NCI-H2196 treated with DMSO at 0.1 percent for 48 hours (cell line): ENCODE results near the gene THYN1.

ENCODE experiments used
- DNase-seq: peaks from one replicate; lab custom pipeline; 2025; ENCODE audit not compliant: unreplicated experiment; lab: John Stamatoyannopoulos, UW

Gene THYN1

GRCh38 chr11:134252346-134253187 lies 585 bp downstream of the THYN1 start:
- no peak for DNase-seq

DNA sequence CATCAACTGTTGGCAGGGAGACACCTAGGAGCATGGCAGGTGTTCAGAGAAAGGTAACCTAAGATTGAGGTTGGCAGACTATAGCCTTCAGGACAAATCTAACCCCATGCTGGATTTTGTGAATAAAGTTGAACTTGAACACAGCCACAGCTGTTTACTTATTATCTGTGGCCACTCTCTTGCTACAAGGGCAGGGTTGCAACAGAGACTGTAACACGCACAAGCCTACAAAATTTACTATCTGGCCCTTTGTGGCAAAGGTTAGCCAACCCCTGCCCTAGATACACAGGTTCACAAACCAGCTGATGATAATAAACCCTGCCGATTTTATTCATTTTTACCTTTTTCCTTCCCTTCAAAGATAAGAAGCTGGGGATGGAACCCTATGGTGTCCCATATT lies 2.5 kb downstream of the THYN1 start:
- DNase-seq = no peak

GRCh38 chr11:134250246-134250645 lies 2.9 kb downstream of the THYN1 start:
- DNase-seq = no peak

- DNase-seq = no peak
Measured at GRCh38 chr11:134248910-134249480, 4.2 kb downstream of the THYN1 start.

- no peak for DNase-seq
Measured at GRCh38 chr11:134246678-134247077, 6.5 kb downstream of the THYN1 start.

DNA sequence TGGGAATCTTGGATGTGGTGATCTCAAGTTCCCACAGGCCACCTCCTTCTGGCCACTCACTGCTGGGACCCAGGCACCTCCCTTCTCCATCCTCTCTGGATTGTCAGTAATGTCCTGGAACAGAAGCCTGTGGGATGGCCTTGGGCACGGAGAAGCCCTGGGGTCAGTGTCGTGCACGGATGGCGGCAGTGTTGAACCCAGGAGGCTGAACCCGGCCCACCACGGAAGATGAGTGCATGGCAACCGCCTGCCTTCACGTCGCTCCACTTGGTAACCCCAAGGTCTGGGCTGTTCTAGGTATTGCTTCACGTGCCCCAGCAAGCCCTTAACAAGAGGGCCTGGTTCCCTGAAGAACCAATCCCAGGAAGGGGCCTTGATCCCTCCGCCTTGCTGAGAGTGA lies 7.1 kb downstream of the THYN1 start:
- DNase-seq = no peak

GRCh38 chr11:134245434-134245833 lies 7.7 kb downstream of the THYN1 start:
- no peak for DNase-seq

DNA sequence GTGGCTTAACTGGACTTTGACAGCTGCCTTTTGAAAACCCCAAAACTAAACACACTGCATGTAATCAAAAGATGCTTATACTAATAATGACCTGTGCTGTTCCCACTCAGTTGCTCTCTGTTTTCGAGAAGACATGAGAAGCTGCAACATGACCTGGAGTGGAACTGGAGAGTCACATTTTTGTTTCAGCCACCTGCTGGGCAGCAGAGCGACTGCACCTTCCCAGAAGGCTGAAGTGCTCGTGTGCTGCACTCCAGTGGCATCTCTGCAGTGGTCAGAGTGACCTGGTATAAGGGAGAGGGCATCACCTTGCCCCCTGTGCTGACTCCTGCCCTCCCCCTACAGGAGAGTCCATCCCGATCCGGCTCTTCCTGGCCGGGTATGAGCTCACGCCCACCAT lies 8.6 kb downstream of the THYN1 start:
- DNase-seq = no peak

GRCh38 chr11:134243913-134244312 lies 9.2 kb downstream of the THYN1 start:
- DNase-seq = no peak

DNA sequence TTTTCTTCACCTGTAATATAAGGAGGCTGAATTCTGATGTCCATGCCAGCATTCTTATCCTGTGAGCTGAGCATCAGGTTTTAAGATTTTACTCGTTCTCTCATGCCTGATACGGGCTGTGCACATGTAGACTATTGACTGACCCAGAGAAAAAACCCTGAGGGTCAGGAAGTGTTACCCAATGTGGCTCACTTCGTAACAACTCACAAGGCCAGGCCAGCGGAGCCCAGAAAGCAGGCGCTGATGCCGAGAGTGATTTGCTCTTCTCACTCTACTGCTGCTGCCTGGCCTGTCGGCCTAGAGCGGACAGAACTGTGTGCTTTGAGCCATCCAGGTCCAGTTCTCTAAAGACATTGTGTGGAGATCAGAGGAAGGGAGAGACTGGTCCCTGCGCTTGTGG lies 10.8 kb downstream of the THYN1 start:
- DNase-seq = no peak

GRCh38 chr11:134240592-134240991 lies 12.6 kb downstream of the THYN1 start:
- no peak for DNase-seq

DNA sequence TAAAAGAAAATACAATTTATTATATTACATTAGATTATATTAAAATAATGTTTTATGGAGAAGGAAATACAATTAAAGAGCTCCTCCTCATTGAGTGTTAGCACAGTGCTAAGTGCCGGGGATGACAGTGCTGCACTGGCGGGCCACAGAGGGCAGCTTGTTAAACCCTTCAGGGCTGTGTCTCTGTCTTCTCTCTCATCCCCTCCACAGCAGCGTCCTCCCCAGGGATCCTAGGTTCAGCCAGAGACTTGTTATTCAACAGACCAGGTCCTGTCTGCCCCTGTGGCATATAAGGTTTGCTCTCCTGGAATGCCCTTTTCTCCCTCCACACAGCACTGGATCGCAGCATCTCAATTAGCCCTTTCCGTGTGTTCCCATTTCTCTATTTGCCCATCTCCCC lies 14.2 kb downstream of the THYN1 start:
- no peak for DNase-seq

- no peak for DNase-seq
Measured at GRCh38 chr11:134237557-134237922, 15.6 kb downstream of the THYN1 start.

- DNase-seq = no peak
Measured at GRCh38 chr11:134236834-134237556, 16.2 kb downstream of the THYN1 start.

- DNase-seq = no peak
Measured at GRCh38 chr11:134235399-134235798, 17.8 kb downstream of the THYN1 start.

DNA sequence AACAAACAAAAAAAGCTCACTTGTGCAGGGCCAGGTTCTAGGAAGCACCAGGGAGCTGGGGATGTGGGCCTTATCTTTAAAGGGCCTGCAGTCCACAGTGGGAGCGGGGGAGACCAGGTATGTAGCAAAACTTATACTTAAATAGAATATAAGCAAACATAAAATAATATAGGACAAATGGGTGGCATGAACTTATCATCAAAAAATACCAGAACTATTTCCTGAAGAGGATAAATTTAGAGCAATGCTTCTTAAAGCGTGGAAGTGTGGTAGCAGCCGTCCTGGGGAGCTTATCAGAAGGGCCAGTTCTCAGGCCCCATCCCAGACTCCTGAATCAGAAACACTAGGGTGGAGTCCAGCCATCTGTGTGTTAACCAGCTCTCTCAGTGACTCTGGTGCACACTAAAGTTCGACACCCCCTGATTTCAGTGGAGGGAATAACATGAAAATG lies 19.4 kb downstream of the THYN1 start:
- no peak for DNase-seq

DNA sequence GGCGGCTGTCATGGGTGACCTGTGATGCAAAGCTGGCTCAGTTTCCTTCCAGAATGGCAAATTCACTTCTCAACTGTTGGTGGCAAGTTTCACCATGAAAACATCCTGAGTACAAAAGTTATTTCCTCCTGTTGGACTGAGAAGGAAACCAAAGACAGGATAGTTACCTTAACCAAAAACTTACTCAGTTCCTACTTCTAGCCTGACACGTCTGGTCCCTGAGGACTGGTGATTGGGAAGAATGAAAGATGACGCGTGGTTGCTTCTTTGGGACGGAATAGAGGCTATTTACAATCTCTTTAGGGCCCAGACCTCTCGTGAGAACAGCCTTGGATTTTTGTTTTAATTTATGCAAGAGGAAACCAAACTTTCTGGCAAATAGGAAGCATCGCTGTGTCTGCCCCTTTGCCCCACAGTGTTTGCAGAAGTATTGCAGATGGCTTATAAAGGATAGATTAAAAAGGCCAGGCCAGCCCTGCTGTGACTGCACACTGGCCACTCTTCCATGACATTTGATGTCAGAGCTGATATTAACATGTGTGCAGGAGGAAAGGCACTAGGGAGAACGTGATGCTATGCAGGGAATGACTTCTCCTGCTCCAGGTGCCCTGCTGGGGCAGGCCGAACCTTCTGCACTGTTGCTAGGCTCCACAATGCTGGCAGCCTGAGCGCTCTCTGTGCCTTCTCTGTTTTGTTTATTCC lies 21.0 kb downstream of the THYN1 start:
- DNase-seq = no peak

DNA sequence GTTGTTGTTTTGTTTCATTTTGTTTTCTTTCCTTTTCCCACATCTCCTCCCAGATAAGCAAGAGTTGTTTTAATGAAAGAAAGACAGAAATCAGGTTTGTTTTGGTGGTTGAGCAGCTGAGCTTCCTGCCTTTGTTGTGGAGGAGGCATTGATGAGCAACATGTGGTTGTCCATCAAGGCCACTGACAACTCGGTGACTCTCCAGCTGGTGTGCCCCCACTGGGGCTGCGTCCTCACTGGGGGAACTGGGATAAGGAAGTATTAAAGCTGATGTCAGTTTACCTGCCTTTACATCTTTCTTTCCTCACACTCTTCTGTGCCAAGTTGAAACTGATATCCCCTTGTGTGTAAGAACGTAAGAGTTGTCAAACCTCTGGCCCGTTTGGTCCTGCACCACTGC lies 22.8 kb downstream of the THYN1 start:
- DNase-seq = no peak

DNA sequence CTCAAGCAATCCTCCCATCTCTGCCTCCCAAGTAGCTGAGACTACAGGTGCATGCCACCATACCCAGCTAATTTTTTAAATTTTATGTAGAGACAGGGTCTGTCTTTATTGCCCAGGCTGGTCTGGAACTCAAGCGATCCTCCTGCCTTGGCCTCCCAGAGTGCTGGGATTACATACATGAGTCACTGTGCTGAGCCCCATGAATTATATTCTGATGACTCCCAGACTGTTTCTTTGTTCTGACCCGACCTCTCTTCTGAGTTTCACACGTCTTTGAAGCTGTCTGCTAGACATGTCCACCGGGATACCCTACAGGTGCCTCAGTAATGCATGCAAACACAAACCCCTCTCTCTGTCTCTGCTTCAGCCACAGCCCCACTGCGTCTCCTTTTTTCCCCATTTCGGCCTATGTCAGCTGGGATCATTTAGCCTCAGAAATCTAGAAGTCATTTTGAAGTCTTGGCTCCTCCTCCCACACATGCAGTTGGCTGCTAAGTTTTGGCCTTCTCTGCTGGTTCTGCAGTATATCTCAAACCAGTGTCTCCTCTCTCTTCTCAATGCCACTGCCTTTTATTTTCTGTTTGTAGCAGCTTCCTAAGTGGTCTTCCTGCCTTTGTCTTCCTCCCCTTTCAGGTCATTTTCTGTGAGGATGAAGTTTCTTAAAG lies 23.9 kb downstream of the THYN1 start:
- DNase-seq = no peak

DNA sequence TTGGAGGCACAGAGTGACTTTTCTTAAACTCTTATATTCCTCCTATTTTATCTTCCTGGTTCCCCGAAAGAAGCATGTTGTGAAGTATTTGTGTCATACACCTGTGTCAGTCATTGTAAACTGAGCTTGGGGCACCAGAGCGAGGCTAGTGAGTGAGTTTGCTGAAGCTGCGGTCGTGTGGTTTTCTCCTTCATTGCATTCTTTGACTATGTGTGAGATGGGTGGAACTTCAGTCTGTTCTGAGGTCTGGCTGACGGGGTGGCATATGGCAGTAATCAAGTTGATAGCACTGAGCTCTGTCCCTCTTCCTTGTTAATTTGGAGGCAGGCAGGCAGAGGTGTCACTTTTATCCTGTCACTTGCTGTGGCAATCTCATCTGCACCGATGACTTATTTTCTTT lies 24.5 kb downstream of the THYN1 start:
- no peak for DNase-seq

GRCh38 chr11:134226806-134227325 lies 26.3 kb downstream of the THYN1 start:
- DNase-seq = no peak
